Fibroblast of pulmonary artery (primary cell): Measurements from ENCODE around the gene GSTA2.

ENCODE experiments used
- DNase-seq: peaks from one replicate; pipeline ENCODE4 v3.0.0-alpha.2; 2010; ENCODE audit warnings: low read depth
- H3K4me3 ChIP-seq: replicated peaks from 2 replicates; pipeline ENCODE4 v1.5.1; 2011; ENCODE audit warnings: low read depth, mild to moderate bottlenecking, control low read depth, low read length, moderate library complexity
- CTCF ChIP-seq: IDR thresholded peaks from 2 replicates; pipeline ENCODE4 v1.5.1; 2011; ENCODE audit warnings: mild to moderate bottlenecking, control low read depth, low read length, inconsistent platforms; ENCODE audit errors: missing control alignments

The GSTA2 gene

GRCh38 chr6:52734072-52734471 lies 29.2 kb downstream of the GSTA2 start:
- no peak overlapping the region for H3K4me3 ChIP-seq
- DNase-seq = no peak
- no peak for TF ChIP-seq CTCF

GRCh38 chr6:52733172-52733571 lies 30.1 kb downstream of the GSTA2 start:
- no peak for TF ChIP-seq CTCF
- no peak for DNase-seq
- no peak overlapping the region for H3K4me3 ChIP-seq

GRCh38 chr6:52731719-52732118 lies 31.6 kb downstream of the GSTA2 start:
- no peak for TF ChIP-seq CTCF
- no peak overlapping the region for H3K4me3 ChIP-seq
- no peak for DNase-seq

- H3K4me3 ChIP-seq = no peak overlapping the region
- no peak for TF ChIP-seq CTCF
- DNase-seq = no peak
Observed at GRCh38 chr6:52729576-52729975, 33.7 kb downstream of the GSTA2 start.

GRCh38 chr6:52728394-52728793 lies 34.9 kb downstream of the GSTA2 start:
- no peak for DNase-seq
- no peak overlapping the region for H3K4me3 ChIP-seq
- no peak for TF ChIP-seq CTCF

- no peak for DNase-seq
- no peak overlapping the region for H3K4me3 ChIP-seq
- TF ChIP-seq CTCF = no peak
Observed at GRCh38 chr6:52727908-52728307, 35.4 kb downstream of the GSTA2 start.

GRCh38 chr6:52726741-52727535 lies 36.3 kb downstream of the GSTA2 start:
- H3K4me3 ChIP-seq = no peak overlapping the region
- no peak for TF ChIP-seq CTCF
- DNase-seq = no peak
